ENCODE results near the gene TMEM123. TPM values are rescaled to one million over a fixed set of nuclear protein-coding genes. Genes with fewer than 3 reads are reported as not detected.
"Not testable (repeated sequence)": the region's sequence is repeated elsewhere in the genome, so short reads cannot be mapped to it uniquely, and the experiment has no call there.

The TMEM123 gene
- total RNA-seq, 1 experiment from 2014 or later = 796 TPM

- H3K4me1 ChIP-seq (ENCODE audit: low read length); H3K4me2 ChIP-seq (ENCODE audit: low read depth, low read length, poor library complexity, severe bottlenecking); H3K9ac ChIP-seq (ENCODE audit: low read length); H3K9me3 ChIP-seq (ENCODE audit: low read length); H3K27me3 ChIP-seq (ENCODE audit: low read length); H2AFZ ChIP-seq (ENCODE audit: low read length); H3K9me2 ChIP-seq (replicated peaks; ENCODE audit: insufficient read depth, low read length); H4K20me1 ChIP-seq (ENCODE audit: insufficient read depth, low read depth, low read length); DNase-seq; H3K27ac ChIP-seq (ENCODE audit: low read length); H3K4me3 ChIP-seq (ENCODE audit: low read length): not testable (repeated sequence)
- Histone ChIP-seq H3K36me3 (ENCODE audit: insufficient read depth, low read length) (peaks cover 44% of the 10 kb centered on the region; the same call in 1 of the 2 replicates), H3K79me2 (ENCODE audit: low read length) (peaks cover 35% of the 10 kb centered on the region)
Measured at GRCh38 chr11:102374633-102375424, 77.7 kb downstream of the TMEM123 start.

GRCh38 chr11:102368472-102368871, 84.1 kb downstream of the TMEM123 start:
- no peaks in the 10 kb centered on the region for H3K9me3 ChIP-seq (ENCODE audit: low read length)
- DNase-seq = no peak
- H3K36me3 ChIP-seq (ENCODE audit: insufficient read depth, low read length) = peaks cover 47% of the 10 kb centered on the region

GRCh38 chr11:102367364-102367763, 85.2 kb downstream of the TMEM123 start:
- Histone ChIP-seq H3K79me2 (ENCODE audit: low read length) (peaks cover 22% of the 10 kb centered on the region), H4K20me1 (ENCODE audit: insufficient read depth, low read depth, low read length) (no peaks in the 10 kb centered on the region), H3K27me3 (ENCODE audit: low read length) (no peaks in the 10 kb centered on the region), H3K9me3 (ENCODE audit: low read length) (no peaks in the 10 kb centered on the region), H3K9ac (ENCODE audit: low read length) (no peak overlapping the region), H3K4me2 (ENCODE audit: low read depth, low read length, poor library complexity, severe bottlenecking) (no peak overlapping the region), H3K27ac (ENCODE audit: low read length) (no peak overlapping the region), H3K9me2 (replicated peaks; ENCODE audit: insufficient read depth, low read length) (no peaks in the 10 kb centered on the region), H3K36me3 (ENCODE audit: insufficient read depth, low read length) (peaks cover 58% of the 10 kb centered on the region), H3K4me3 (ENCODE audit: low read length) (no peak overlapping the region), H3K4me1 (ENCODE audit: low read length) (no peaks in the 10 kb centered on the region), H2AFZ (ENCODE audit: low read length) (no peak overlapping the region)
- peak; percentile 77 for DNase-seq

More at GRCh38 chr11:102368472-102368871, 84.1 kb downstream of the TMEM123 start:
- H3K4me3 ChIP-seq (ENCODE audit: low read length) = no peak overlapping the region
- no peaks in the 10 kb centered on the region for H3K27me3 ChIP-seq (ENCODE audit: low read length)
- no peak overlapping the region for H3K9ac ChIP-seq (ENCODE audit: low read length)
- no peaks in the 10 kb centered on the region for H4K20me1 ChIP-seq (ENCODE audit: insufficient read depth, low read depth, low read length)
- no peaks in the 10 kb centered on the region for H3K9me2 ChIP-seq (replicated peaks; ENCODE audit: insufficient read depth, low read length)
- no peaks in the 10 kb centered on the region for H3K4me1 ChIP-seq (ENCODE audit: low read length)
- no peak overlapping the region for H3K27ac ChIP-seq (ENCODE audit: low read length)
- H3K4me2 ChIP-seq (ENCODE audit: low read depth, low read length, poor library complexity, severe bottlenecking) = no peak overlapping the region
- peaks cover 19% of the 10 kb centered on the region for H3K79me2 ChIP-seq (ENCODE audit: low read length)
- no peak overlapping the region for H2AFZ ChIP-seq (ENCODE audit: low read length)

GRCh38 chr11:102364991-102365390, 87.6 kb downstream of the TMEM123 start:
- Histone ChIP-seq H3K27ac (ENCODE audit: low read length) (no peak overlapping the region), H4K20me1 (ENCODE audit: insufficient read depth, low read depth, low read length) (no peaks in the 10 kb centered on the region), H3K4me2 (ENCODE audit: low read depth, low read length, poor library complexity, severe bottlenecking) (no peak overlapping the region), H3K4me3 (ENCODE audit: low read length) (no peak overlapping the region), H3K27me3 (ENCODE audit: low read length) (no peaks in the 10 kb centered on the region), H3K9ac (ENCODE audit: low read length) (no peak overlapping the region), H2AFZ (ENCODE audit: low read length) (no peak overlapping the region), H3K36me3 (ENCODE audit: insufficient read depth, low read length) (peaks cover 71% of the 10 kb centered on the region), H3K9me2 (replicated peaks; ENCODE audit: insufficient read depth, low read length) (no peaks in the 10 kb centered on the region), H3K9me3 (ENCODE audit: low read length) (no peaks in the 10 kb centered on the region), H3K4me1 (ENCODE audit: low read length) (peaks cover 16% of the 10 kb centered on the region), H3K79me2 (ENCODE audit: low read length) (peaks cover 44% of the 10 kb centered on the region)
- DNase-seq = no peak

- H3K27me3 ChIP-seq (ENCODE audit: low read length) = no peaks in the 10 kb centered on the region
- peaks cover 77% of the 10 kb centered on the region for H3K36me3 ChIP-seq (ENCODE audit: insufficient read depth, low read length)
- no peak overlapping the region for H3K4me3 ChIP-seq (ENCODE audit: low read length)
- no peaks in the 10 kb centered on the region for H3K9me2 ChIP-seq (replicated peaks; ENCODE audit: insufficient read depth, low read length)
- no peak overlapping the region for H3K27ac ChIP-seq (ENCODE audit: low read length)
- H3K9ac ChIP-seq (ENCODE audit: low read length) = no peak overlapping the region
- peak; percentile 68 for DNase-seq
- H3K4me2 ChIP-seq (ENCODE audit: low read depth, low read length, poor library complexity, severe bottlenecking) = no peak overlapping the region
- H3K9me3 ChIP-seq (ENCODE audit: low read length) = peaks cover 3% of the 10 kb centered on the region; the same call in 1 of the 2 replicates
- peaks cover 16% of the 10 kb centered on the region for H3K4me1 ChIP-seq (ENCODE audit: low read length)
- H4K20me1 ChIP-seq (ENCODE audit: insufficient read depth, low read depth, low read length) = no peaks in the 10 kb centered on the region
- no peak overlapping the region for H2AFZ ChIP-seq (ENCODE audit: low read length)
- peaks cover 61% of the 10 kb centered on the region for H3K79me2 ChIP-seq (ENCODE audit: low read length)
Measured at GRCh38 chr11:102361086-102362031, 91.2 kb downstream of the TMEM123 start.

- Histone ChIP-seq H4K20me1 (ENCODE audit: insufficient read depth, low read depth, low read length) (no peaks in the 10 kb centered on the region), H3K4me3 (ENCODE audit: low read length) (no peak overlapping the region), H3K27me3 (ENCODE audit: low read length) (no peaks in the 10 kb centered on the region), H3K36me3 (ENCODE audit: insufficient read depth, low read length) (peaks cover 77% of the 10 kb centered on the region), H3K9ac (ENCODE audit: low read length) (no peak overlapping the region), H2AFZ (ENCODE audit: low read length) (no peak overlapping the region), H3K27ac (ENCODE audit: low read length) (no peak overlapping the region), H3K9me2 (replicated peaks; ENCODE audit: insufficient read depth, low read length) (no peaks in the 10 kb centered on the region), H3K9me3 (ENCODE audit: low read length) (peaks cover 3% of the 10 kb centered on the region; the same call in 1 of the 2 replicates), H3K79me2 (ENCODE audit: low read length) (peaks cover 68% of the 10 kb centered on the region), H3K4me2 (ENCODE audit: low read depth, low read length, poor library complexity, severe bottlenecking) (no peak overlapping the region), H3K4me1 (ENCODE audit: low read length) (peaks cover 16% of the 10 kb centered on the region)
- no peak for DNase-seq
Measured at GRCh38 chr11:102360681-102361080, 91.9 kb downstream of the TMEM123 start.

- Histone ChIP-seq H3K27me3 (ENCODE audit: low read length) (no peaks in the 10 kb centered on the region), H3K4me3 (ENCODE audit: low read length) (no peak overlapping the region), H3K36me3 (ENCODE audit: insufficient read depth, low read length) (peaks cover 76% of the 10 kb centered on the region), H3K4me1 (ENCODE audit: low read length) (peaks cover 16% of the 10 kb centered on the region), H3K9me3 (ENCODE audit: low read length) (peaks cover 7% of the 10 kb centered on the region), H3K9ac (ENCODE audit: low read length) (no peak overlapping the region), H3K79me2 (ENCODE audit: low read length) (peaks cover 76% of the 10 kb centered on the region), H2AFZ (ENCODE audit: low read length) (no peak overlapping the region), H3K4me2 (ENCODE audit: low read depth, low read length, poor library complexity, severe bottlenecking) (no peak overlapping the region), H3K27ac (ENCODE audit: low read length) (no peak overlapping the region), H4K20me1 (ENCODE audit: insufficient read depth, low read depth, low read length) (no peaks in the 10 kb centered on the region), H3K9me2 (replicated peaks; ENCODE audit: insufficient read depth, low read length) (no peaks in the 10 kb centered on the region)
- DNase-seq = no peak
Measured at GRCh38 chr11:102359372-102359771, 93.2 kb downstream of the TMEM123 start.

- peaks cover 70% of the 10 kb centered on the region for H3K36me3 ChIP-seq (ENCODE audit: insufficient read depth, low read length)
- peaks cover 87% of the 10 kb centered on the region for H3K79me2 ChIP-seq (ENCODE audit: low read length)
- no peak overlapping the region for H3K4me3 ChIP-seq (ENCODE audit: low read length)
- no peaks in the 10 kb centered on the region for H4K20me1 ChIP-seq (ENCODE audit: insufficient read depth, low read depth, low read length)
- H3K27ac ChIP-seq (ENCODE audit: low read length) = no peak overlapping the region
- peaks cover 7% of the 10 kb centered on the region for H3K9me3 ChIP-seq (ENCODE audit: low read length)
- no peak overlapping the region for H3K9ac ChIP-seq (ENCODE audit: low read length)
- no peaks in the 10 kb centered on the region for H3K9me2 ChIP-seq (replicated peaks; ENCODE audit: insufficient read depth, low read length)
- H3K27me3 ChIP-seq (ENCODE audit: low read length) = no peaks in the 10 kb centered on the region
- H3K4me2 ChIP-seq (ENCODE audit: low read depth, low read length, poor library complexity, severe bottlenecking) = no peak overlapping the region
- no peak overlapping the region for H2AFZ ChIP-seq (ENCODE audit: low read length)
- no peak for DNase-seq
- peaks cover 19% of the 10 kb centered on the region for H3K4me1 ChIP-seq (ENCODE audit: low read length)
Measured at GRCh38 chr11:102357116-102357515, 95.4 kb downstream of the TMEM123 start.

Data from Karpas-422 (cell line).